ENCODE results near the gene TIRAP. TPM values are rescaled to one million over a fixed set of nuclear protein-coding genes. Genes with fewer than 3 reads are reported as not detected.

TIRAP gene
- total RNA-seq, 1 experiment from 2014 or later: 3.6 TPM

GRCh38 chr11:126310992-126311310, 28.1 kb downstream of the TIRAP start:
- DNase-seq: no peak

GRCh38 chr11:126311401-126312291, 28.8 kb downstream of the TIRAP start:
- Histone ChIP-seq H3K36me3 (peaks cover 35% of the 10 kb centered on the region), H3K27me3 (no peaks in the 10 kb centered on the region), H3K9me3 (no peaks in the 10 kb centered on the region), H3K4me3 (no peak overlapping the region)
- no peak for DNase-seq

More at GRCh38 chr11:126310992-126311310, 28.1 kb downstream of the TIRAP start:
- Histone ChIP-seq H3K27me3 (no peaks in the 10 kb centered on the region), H3K9me3 (no peaks in the 10 kb centered on the region), H3K4me3 (no peak overlapping the region), H3K36me3 (peaks cover 37% of the 10 kb centered on the region)

GRCh38 chr11:126312961-126313360, 30.1 kb downstream of the TIRAP start:
- DNase-seq: no peak
- Histone ChIP-seq H3K9me3 (no peaks in the 10 kb centered on the region), H3K4me3 (no peak overlapping the region), H3K36me3 (peaks cover 32% of the 10 kb centered on the region), H3K27me3 (no peaks in the 10 kb centered on the region)

GRCh38 chr11:126313826-126314225, 30.9 kb downstream of the TIRAP start:
- Histone ChIP-seq H3K36me3 (peaks cover 28% of the 10 kb centered on the region), H3K9me3 (no peaks in the 10 kb centered on the region), H3K4me3 (no peak overlapping the region), H3K27me3 (no peaks in the 10 kb centered on the region)
- no peak for DNase-seq

GRCh38 chr11:126317432-126317755, 34.5 kb downstream of the TIRAP start:
- H3K27me3 ChIP-seq: no peaks in the 10 kb centered on the region
- no peak for DNase-seq
- H3K36me3 ChIP-seq: peaks cover 21% of the 10 kb centered on the region
- H3K9me3 ChIP-seq: no peaks in the 10 kb centered on the region
- no peak overlapping the region for H3K4me3 ChIP-seq

GRCh38 chr11:126317756-126318573, 35.1 kb downstream of the TIRAP start:
- no peaks in the 10 kb centered on the region for H3K27me3 ChIP-seq
- DNase-seq: peak; percentile 88
- 0 out of 2 replicates have a peak overlapping the region, but pooled peaks have one; percentile 1 for H3K4me3 ChIP-seq
- no peaks in the 10 kb centered on the region for H3K9me3 ChIP-seq
- peaks cover 21% of the 10 kb centered on the region for H3K36me3 ChIP-seq

GRCh38 chr11:126318574-126319373, 35.9 kb downstream of the TIRAP start:
- no peak overlapping the region for H3K4me3 ChIP-seq

GRCh38 chr11:126319374-126319740, 36.5 kb downstream of the TIRAP start:
- H3K9me3 ChIP-seq: no peaks in the 10 kb centered on the region
- H3K4me3 ChIP-seq: no peak overlapping the region
- peaks cover 14% of the 10 kb centered on the region for H3K36me3 ChIP-seq
- no peaks in the 10 kb centered on the region for H3K27me3 ChIP-seq
- DNase-seq: no peak

More at GRCh38 chr11:126318574-126319373, 35.9 kb downstream of the TIRAP start:
- Histone ChIP-seq H3K9me3 (no peaks in the 10 kb centered on the region), H3K27me3 (no peaks in the 10 kb centered on the region), H3K36me3 (peaks cover 20% of the 10 kb centered on the region)
- DNase-seq: peak; percentile 88

GRCh38 chr11:126322996-126323395, 40.1 kb downstream of the TIRAP start:
- DNase-seq: no peak
- H3K9me3 ChIP-seq: no peaks in the 10 kb centered on the region
- no peaks in the 10 kb centered on the region for H3K27me3 ChIP-seq
- H3K4me3 ChIP-seq: no peak overlapping the region
- H3K36me3 ChIP-seq: no peaks in the 10 kb centered on the region

GRCh38 chr11:126327281-126328000, 44.5 kb downstream of the TIRAP start:
- no peaks in the 10 kb centered on the region for H3K9me3 ChIP-seq
- no peaks in the 10 kb centered on the region for H3K27me3 ChIP-seq
- no peak for DNase-seq
- H3K4me3 ChIP-seq: no peak overlapping the region
- H3K36me3 ChIP-seq: peaks cover 2% of the 10 kb centered on the region; the same call in 1 of the 2 replicates

GRCh38 chr11:126328001-126328390, 45.1 kb downstream of the TIRAP start:
- no peak for DNase-seq
- H3K9me3 ChIP-seq: no peaks in the 10 kb centered on the region
- peaks cover 2% of the 10 kb centered on the region; the same call in 1 of the 2 replicates for H3K36me3 ChIP-seq
- no peak overlapping the region for H3K4me3 ChIP-seq
- H3K27me3 ChIP-seq: no peaks in the 10 kb centered on the region

- DNase-seq: no peak
- Histone ChIP-seq H3K9me3 (no peaks in the 10 kb centered on the region), H3K4me3 (no peak overlapping the region), H3K27me3 (no peaks in the 10 kb centered on the region), H3K36me3 (peaks cover 2% of the 10 kb centered on the region; the same call in 1 of the 2 replicates)
Measured at GRCh38 chr11:126328444-126328843, 45.6 kb downstream of the TIRAP start.

GRCh38 chr11:126328938-126329643, 46.2 kb downstream of the TIRAP start:
- H3K36me3 ChIP-seq: peaks cover 4% of the 10 kb centered on the region; the same call in 1 of the 2 replicates
- DNase-seq: no peak
- no peaks in the 10 kb centered on the region for H3K27me3 ChIP-seq
- H3K9me3 ChIP-seq: no peaks in the 10 kb centered on the region
- H3K4me3 ChIP-seq: no peak overlapping the region

- H3K9me3 ChIP-seq: no peaks in the 10 kb centered on the region
- H3K27me3 ChIP-seq: no peaks in the 10 kb centered on the region
- H3K4me3 ChIP-seq: no peak overlapping the region
- no peak for DNase-seq
- H3K36me3 ChIP-seq: peaks cover 4% of the 10 kb centered on the region; the same call in 1 of the 2 replicates
Measured at GRCh38 chr11:126329644-126330211, 46.8 kb downstream of the TIRAP start.

GRCh38 chr11:126331286-126331685, 48.4 kb downstream of the TIRAP start:
- Histone ChIP-seq H3K27me3 (no peaks in the 10 kb centered on the region), H3K9me3 (no peaks in the 10 kb centered on the region), H3K36me3 (peaks cover 4% of the 10 kb centered on the region), H3K4me3 (no peak overlapping the region)
- no peak for DNase-seq

Measured in MG63 (cell line).